H1 (cell line): ENCODE data around the gene GTF2H3. TPM values are rescaled to one million over a fixed set of nuclear protein-coding genes. Genes with fewer than 3 reads are reported as not detected.

ENCODE experiments used
- BRCA1 ChIP-seq: IDR thresholded peaks from 2 replicates; pipeline ENCODE4 v1.6.1; 2012; ENCODE audit warnings: low read depth, low read length, improper control_type of control experiment
- CHD2 ChIP-seq: IDR thresholded peaks from 2 replicates; pipeline ENCODE4 v1.6.1; 2012; ENCODE audit warnings: low read length, improper control_type of control experiment
- EP300 ChIP-seq, 2 experiments: IDR thresholded peaks; 1 replicate in 1 of 2; 2 replicates in 1 of 2; pipeline ENCODE4 v1.6.1; 2011 to 2012; ENCODE audit warnings: low read depth in 2 of 2, low read length in 2 of 2, mild to moderate bottlenecking in 2 of 2, borderline replicate concordance in 1 of 2, inconsistent platforms in 1 of 2, moderate library complexity in 1 of 2
- HDAC2 ChIP-seq, 2 experiments: fragments of 300-600 bp in 1 of 2; sonication (generic) in 1 of 2; IDR thresholded peaks; 2 replicates each; pipeline ENCODE4 v1.6.1; 2011 to 2012; ENCODE audit warnings: low read depth in 2 of 2, low read length in 2 of 2, mild to moderate bottlenecking in 2 of 2, moderate library complexity in 2 of 2, borderline replicate concordance in 1 of 2, inconsistent platforms in 1 of 2
- NANOG ChIP-seq: IDR thresholded peaks from 2 replicates; pipeline ENCODE4 v1.6.1; 2011; ENCODE audit warnings: low read length, low read depth, mild to moderate bottlenecking, inconsistent platforms; ENCODE audit not compliant: insufficient read depth, poor library complexity, severe bottlenecking
- PHF8 ChIP-seq: fragments of 200-600 bp; sonication (generic); conservative IDR thresholded peaks from 2 replicates; pipeline ENCODE4 v1.7.1; 2012; ENCODE audit warnings: low read depth, mild to moderate bottlenecking, inconsistent platforms, low read length, moderate library complexity
- POLR2A ChIP-seq, 2 experiments: IDR thresholded peaks; 1 replicate in 1 of 2; 2 replicates in 1 of 2; pipeline ENCODE4 v1.6.1; 2011; ENCODE audit warnings: low read depth in 2 of 2, low read length in 2 of 2, mild to moderate bottlenecking in 2 of 2; ENCODE audit errors: control extremely low read depth in 1 of 2
- RBBP5 ChIP-seq: IDR thresholded peaks from 2 replicates; pipeline ENCODE4 v1.7.1; 2012; ENCODE audit warnings: low read depth, mild to moderate bottlenecking, inconsistent platforms, low read length, moderate library complexity, borderline replicate concordance
- RNF2 ChIP-seq: fragments of 200-900, 300-1000 bp; sonication (generic); IDR thresholded peaks from 2 replicates; pipeline ENCODE4 v1.7.1; 2016; ENCODE audit warnings: borderline replicate concordance, low read depth, mild to moderate bottlenecking, antibody characterized with exemption, low read length; ENCODE audit not compliant: poor library complexity, severe bottlenecking; ENCODE audit errors: missing control alignments
- SIN3A ChIP-seq, 2 experiments: IDR thresholded peaks in 1 of 2; conservative IDR thresholded peaks in 1 of 2; 2 replicates each; pipeline ENCODE4 v1.6.1; 2011 to 2012; ENCODE audit warnings: low read length in 2 of 2, improper control_type of control experiment in 1 of 2, low read depth in 1 of 2, mild to moderate bottlenecking in 1 of 2
- SIX5 ChIP-seq: IDR thresholded peaks from 2 replicates; pipeline ENCODE4 v1.6.1; 2011; ENCODE audit warnings: mild to moderate bottlenecking, low read depth, low read length
- SUZ12 ChIP-seq: fragments of 200-600 bp; sonication (generic); IDR thresholded peaks from 2 replicates; pipeline ENCODE4 v1.6.1; 2012; ENCODE audit warnings: mild to moderate bottlenecking, inconsistent platforms, low read length, moderate library complexity, mixed read lengths
- TAF7 ChIP-seq: optimal IDR thresholded peaks from 2 replicates; pipeline ENCODE3; 2011; ENCODE audit warnings: low read depth, mild to moderate bottlenecking, inconsistent platforms, low read length, moderate library complexity, borderline replicate concordance
- TBP ChIP-seq: IDR thresholded peaks from 2 replicates; pipeline ENCODE4 v1.6.1; 2011; ENCODE audit warnings: low read depth, low read length, improper control_type of control experiment
- YY1 ChIP-seq: IDR thresholded peaks from 2 replicates; pipeline ENCODE4 v1.6.1; 2011; ENCODE audit warnings: low read depth, mild to moderate bottlenecking, low read length
- polyA plus RNA-seq, 7 experiments: library from polyadenylated mRNA; depleted of rRNA in 3 of 7; stranded (reverse) in 5 of 7; unstranded in 2 of 7; fragments of >200 nt in 5 of 7; fragments of 200-250 nt in 2 of 7; gene quantifications; 1 replicate in 5 of 7; 2 replicates in 1 of 7; 4 replicates in 1 of 7; pipeline versions ENCODE4 v1.2.1 to v1.2.3, GENCODE V29; 2011 to 2013; ENCODE audit warnings: missing spikeins in 2 of 7, mixed read lengths in 2 of 7
- total RNA-seq: library from RNA; stranded (reverse); fragmentation: NEBNext Ultra II Directional; extraction: Animal tissue kit (Norgen Biotek cat#: 25700); gene quantifications from 2 replicates; pipeline ENCODE4 v1.2.1, GENCODE V29; 2021
- TF ChIP-seq, protein P1 (sequence below): IDR thresholded peaks from 2 replicates; pipeline ENCODE4 v1.6.1; 2012; ENCODE audit warnings: inconsistent platforms

GTF2H3 gene
- total and polyA plus RNA-seq, 2 of the 8 experiments (the other 6 are each of a cell fraction or from before 2014, with no cell fraction given): 21.0 to 32.1 TPM

GRCh38 chr12:123601602-123602489 lies 31.8 kb upstream of the GTF2H3 start, which contains the start of gene DDX55 (continued):
- no peak for TF ChIP-seq RNF2
- peak; percentile 70; the same call in 1 of the 2 replicates for TF ChIP-seq YY1
- TF ChIP-seq RBBP5: no peak
- TF ChIP-seq, protein P1, sequence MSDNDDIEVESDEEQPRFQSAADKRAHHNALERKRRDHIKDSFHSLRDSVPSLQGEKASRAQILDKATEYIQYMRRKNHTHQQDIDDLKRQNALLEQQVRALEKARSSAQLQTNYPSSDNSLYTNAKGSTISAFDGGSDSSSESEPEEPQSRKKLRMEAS: peak; percentile 86
- TF ChIP-seq TAF7: peak; percentile 86
- TF ChIP-seq SIN3A (conservative IDR thresholded peaks at IDR 0.05 in 1 of 2, IDR thresholded peaks at IDR 0.05 in 1 of 2; ENCODE audit: low read depth in 1 of 2, low read length in 2 of 2): peak; percentile 83 to 94; a peak in 3 of 4 replicates
- peak; percentile 88 for TF ChIP-seq TBP
- TF ChIP-seq SIX5: peak; percentile 28; the same call in 1 of the 2 replicates
- peak in 1 of 2 experiments; percentile 77; a peak in 1 of 3 replicates for TF ChIP-seq EP300 (IDR thresholded peaks at IDR 0.05; ENCODE audit: borderline replicate concordance in 1 of 2, low read depth in 2 of 2, low read length in 2 of 2)
- peak; percentile 95 for TF ChIP-seq PHF8
- peak in 1 of 2 experiments; percentile 86; a peak in 2 of 4 replicates for TF ChIP-seq HDAC2 (IDR thresholded peaks at IDR 0.05; ENCODE audit: borderline replicate concordance in 1 of 2, low read depth in 2 of 2, low read length in 2 of 2)
- TF ChIP-seq CHD2: no peak
- no peak for TF ChIP-seq NANOG
- TF ChIP-seq SUZ12: no peak
- TF ChIP-seq BRCA1: no peak
- peak; percentile 52 to 84; a peak in 2 of 3 replicates for TF ChIP-seq POLR2A (IDR thresholded peaks at IDR 0.05; ENCODE audit: control extremely low read depth in 1 of 2, low read depth in 2 of 2, low read length in 2 of 2)
